Sigmoid colon (tissue), 7 donors: ENCODE results near the gene VPS13A. TPM values are rescaled to one million over a fixed set of nuclear protein-coding genes. Genes with fewer than 3 reads are reported as not detected.

Source experiments
- DNase-seq: peaks from one replicate; pipeline ENCODE4 v3.0.0-alpha.2; 2019
- H3K27ac ChIP-seq, 4 donors: fragments of 200-600 bp; sonication (generic); one replicate each; pipeline ENCODE4 v1.5.1; 2016 to 2019; ENCODE audit warnings: mild to moderate bottlenecking in 1 of 4
- H3K27me3 ChIP-seq, 3 donors: fragments of 200-600 bp; sonication (generic); one replicate each; pipeline ENCODE4 v1.5.1; 2019; ENCODE audit warnings: mild to moderate bottlenecking in 1 of 3
- H3K36me3 ChIP-seq, 4 donors: fragments of 200-600 bp; sonication (generic); one replicate each; pipeline ENCODE4 v1.5.1; 2016 to 2019
- H3K4me1 ChIP-seq, 4 donors: fragments of 200-600 bp; sonication (generic); one replicate each; pipeline ENCODE4 v1.5.1; 2017 to 2019
- H3K4me3 ChIP-seq, 4 donors: fragments of 200-600 bp; sonication (generic); one replicate each; pipeline ENCODE4 v1.5.1; 2017 to 2019; ENCODE audit warnings: mild to moderate bottlenecking in 2 of 4, moderate library complexity in 1 of 4
- H3K9me3 ChIP-seq, 4 donors: fragments of 200-600 bp in 3 of 4; sonication (generic) in 3 of 4; one replicate each; pipeline versions ENCODE4 v1.5.1 to v1.6.1; 2013 to 2019
- EP300 ChIP-seq, 4 donors: sonication (generic); formaldehyde crosslinking; IDR thresholded peaks; one replicate each; pipeline ENCODE4 v1.6.1; 2017; ENCODE audit warnings: antibody characterized with exemption in 4 of 4
- POLR2A ChIP-seq, 2 donors: fragments of 450-650 bp; IDR thresholded peaks; one replicate each; pipeline ENCODE4 v1.6.1; 2016; ENCODE audit warnings: antibody characterized with exemption in 2 of 2, mild to moderate bottlenecking in 2 of 2, moderate library complexity in 2 of 2
- POLR2AphosphoS5 ChIP-seq, 4 donors: sonication (generic); formaldehyde crosslinking; IDR thresholded peaks; one replicate each; pipeline ENCODE4 v1.6.1; 2017; ENCODE audit warnings: antibody characterized with exemption in 4 of 4
- WGBS, 2 donors: extraction: QIAGEN DNeasy Blood & Tissue Kit; methylation state at CpG; one replicate each; pipeline ENCODE4 v1.1.7; 2013; 5-methylcytosine and 5-hydroxymethylcytosine counted together
- intact Hi-C: fragments of 100-400 bp; cut with DNase I; formaldehyde crosslinking; loops from one replicate; pipeline ENCODE4 v1.15.1; 2023
- polyA plus RNA-seq, 3 donors: library from polyadenylated mRNA; stranded (reverse); fragments of 200-250 nt; gene quantifications; one replicate each; pipeline ENCODE4 v1.2.3, GENCODE V29; 2013
- total RNA-seq, 4 donors: library from RNA; depleted of rRNA; stranded (reverse); fragments of >200 nt; gene quantifications; one replicate each; pipeline ENCODE4 v1.1.0, GENCODE V29; 2016
- TF ChIP-seq, protein P1 (sequence below), 4 experiments: fragments of 450-650 bp in 3 of 4; fragments of 200-600 bp in 1 of 4; IDR thresholded peaks; one replicate each; pipeline ENCODE4 v1.5.1; 2016 to 2019; ENCODE audit warnings: antibody characterized with exemption in 4 of 4, mild to moderate bottlenecking in 3 of 4, moderate library complexity in 2 of 4
- donor health status: healthy with polysubstance abuse.
- donor health status: Bipolar disorder and iron deficiency.
- donor health status: healthy.

The VPS13A gene
- total and polyA plus RNA-seq, 7 donors = 3.2 to 71.5 (median 32.6) TPM

DNA sequence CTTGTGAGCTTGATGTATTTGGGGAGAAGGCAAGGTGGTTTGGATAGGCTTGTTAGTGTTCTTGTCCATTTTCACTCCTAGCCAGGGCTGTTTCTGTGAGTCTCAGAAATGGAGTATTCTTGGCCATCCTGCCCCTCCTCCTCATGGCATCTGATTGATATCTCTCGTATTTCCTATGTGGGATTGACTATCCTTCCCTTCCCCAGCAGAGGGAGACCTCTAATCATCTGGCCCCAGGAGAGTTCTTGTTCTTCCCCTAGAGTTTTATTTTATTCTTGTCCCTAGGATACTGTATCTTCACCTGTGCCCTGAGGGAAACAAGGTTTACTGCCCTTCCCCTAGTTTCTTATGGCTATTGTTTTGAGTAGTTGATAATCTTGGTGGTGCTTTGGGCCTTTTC, 114.4 kb downstream of the VPS13A start:
- 65 to 82% methylated on average over 1 of the region's 1 CpG for WGBS, 2 donors
- Histone ChIP-seq H3K9me3 (peaks cover 0 to 6% (median 0%) of the 10 kb centered on the region in 4 donors), H3K27ac (no peak overlapping the region), H3K4me3 (no peak overlapping the region), H3K36me3 (peaks cover 0 to 20% (median 0%) of the 10 kb centered on the region in 4 donors), H3K27me3 (no peaks in the 10 kb centered on the region), H3K4me1 (peaks cover 0 to 10% (median 0%) of the 10 kb centered on the region in 4 donors)
- TF ChIP-seq, protein P1, sequence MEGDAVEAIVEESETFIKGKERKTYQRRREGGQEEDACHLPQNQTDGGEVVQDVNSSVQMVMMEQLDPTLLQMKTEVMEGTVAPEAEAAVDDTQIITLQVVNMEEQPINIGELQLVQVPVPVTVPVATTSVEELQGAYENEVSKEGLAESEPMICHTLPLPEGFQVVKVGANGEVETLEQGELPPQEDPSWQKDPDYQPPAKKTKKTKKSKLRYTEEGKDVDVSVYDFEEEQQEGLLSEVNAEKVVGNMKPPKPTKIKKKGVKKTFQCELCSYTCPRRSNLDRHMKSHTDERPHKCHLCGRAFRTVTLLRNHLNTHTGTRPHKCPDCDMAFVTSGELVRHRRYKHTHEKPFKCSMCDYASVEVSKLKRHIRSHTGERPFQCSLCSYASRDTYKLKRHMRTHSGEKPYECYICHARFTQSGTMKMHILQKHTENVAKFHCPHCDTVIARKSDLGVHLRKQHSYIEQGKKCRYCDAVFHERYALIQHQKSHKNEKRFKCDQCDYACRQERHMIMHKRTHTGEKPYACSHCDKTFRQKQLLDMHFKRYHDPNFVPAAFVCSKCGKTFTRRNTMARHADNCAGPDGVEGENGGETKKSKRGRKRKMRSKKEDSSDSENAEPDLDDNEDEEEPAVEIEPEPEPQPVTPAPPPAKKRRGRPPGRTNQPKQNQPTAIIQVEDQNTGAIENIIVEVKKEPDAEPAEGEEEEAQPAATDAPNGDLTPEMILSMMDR (IDR thresholded peaks at IDR 0.05) = no peak
- TF ChIP-seq POLR2AphosphoS5 (IDR thresholded peaks at IDR 0.05) (no peak), EP300 (IDR thresholded peaks at IDR 0.05) (no peak), POLR2A (IDR thresholded peaks at IDR 0.05) (no peak)
- intact Hi-C loops = no loop called here
- DNase-seq = no peak

DNA sequence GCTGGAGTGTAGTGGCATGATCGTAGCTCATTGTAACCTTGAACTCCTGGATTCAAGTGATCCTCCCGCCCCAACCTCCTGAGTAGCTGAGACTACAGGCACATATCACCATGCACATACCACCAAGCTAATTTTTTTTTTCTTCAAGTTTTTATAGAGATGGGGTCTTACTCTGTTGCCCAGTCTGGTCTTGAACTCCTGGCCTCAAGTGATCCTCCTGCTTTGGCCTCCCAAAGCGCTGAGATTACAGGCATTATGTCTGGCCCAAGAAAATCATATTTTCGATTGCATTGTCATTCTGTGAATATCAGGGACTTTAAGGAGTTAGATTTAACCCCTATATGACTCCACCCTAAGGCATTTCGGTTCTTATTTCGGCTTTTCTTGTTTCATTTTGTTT, 116.6 kb downstream of the VPS13A start:
- Histone ChIP-seq H3K4me3 (no peak overlapping the region), H3K9me3 (no peaks in the 10 kb centered on the region), H3K36me3 (peaks cover 0 to 8% (median 0%) of the 10 kb centered on the region in 4 donors), H3K4me1 (peaks cover 0 to 10% (median 0%) of the 10 kb centered on the region in 4 donors), H3K27me3 (no peaks in the 10 kb centered on the region), H3K27ac (no peak overlapping the region)
- no peak for DNase-seq
- TF ChIP-seq POLR2AphosphoS5 (IDR thresholded peaks at IDR 0.05) (no peak), EP300 (IDR thresholded peaks at IDR 0.05) (no peak), POLR2A (IDR thresholded peaks at IDR 0.05) (no peak)
- TF ChIP-seq, protein P1 (IDR thresholded peaks at IDR 0.05) = no peak
- intact Hi-C loops = no loop called here
- WGBS, 2 donors = 96% methylated on average over 6 of the region's 6 CpGs

DNA sequence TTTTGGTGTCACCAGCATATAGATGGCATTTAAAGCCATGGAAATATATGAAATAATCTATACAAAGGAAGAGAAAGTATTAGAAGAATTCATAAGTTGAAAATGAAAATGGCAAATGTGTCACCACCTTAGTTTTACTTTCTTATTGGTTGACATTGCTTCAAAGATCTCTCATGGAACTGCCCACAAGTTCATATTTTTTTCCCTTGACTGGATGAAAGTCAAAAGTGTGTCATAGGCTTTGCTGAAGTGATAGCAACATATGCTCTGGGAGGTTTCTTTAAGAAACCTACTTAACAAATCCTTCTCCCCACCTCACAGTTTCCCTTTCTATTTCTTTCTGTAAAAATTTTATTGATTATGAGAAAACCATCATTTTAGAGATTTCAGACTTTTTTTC, 127.2 kb downstream of the VPS13A start:
- Histone ChIP-seq H3K9me3 (no peaks in the 10 kb centered on the region), H3K36me3 (peaks cover 0 to 15% (median under 1%) of the 10 kb centered on the region in 4 donors), H3K4me3 (no peak overlapping the region), H3K27me3 (no peaks in the 10 kb centered on the region), H3K4me1 (no peaks in the 10 kb centered on the region), H3K27ac (no peak overlapping the region)
- intact Hi-C loops = no loop called here
- TF ChIP-seq POLR2AphosphoS5 (IDR thresholded peaks at IDR 0.05) (no peak), EP300 (IDR thresholded peaks at IDR 0.05) (no peak), POLR2A (IDR thresholded peaks at IDR 0.05) (no peak)
- TF ChIP-seq, protein P1 (IDR thresholded peaks at IDR 0.05) = no peak
- DNase-seq = no peak

DNA sequence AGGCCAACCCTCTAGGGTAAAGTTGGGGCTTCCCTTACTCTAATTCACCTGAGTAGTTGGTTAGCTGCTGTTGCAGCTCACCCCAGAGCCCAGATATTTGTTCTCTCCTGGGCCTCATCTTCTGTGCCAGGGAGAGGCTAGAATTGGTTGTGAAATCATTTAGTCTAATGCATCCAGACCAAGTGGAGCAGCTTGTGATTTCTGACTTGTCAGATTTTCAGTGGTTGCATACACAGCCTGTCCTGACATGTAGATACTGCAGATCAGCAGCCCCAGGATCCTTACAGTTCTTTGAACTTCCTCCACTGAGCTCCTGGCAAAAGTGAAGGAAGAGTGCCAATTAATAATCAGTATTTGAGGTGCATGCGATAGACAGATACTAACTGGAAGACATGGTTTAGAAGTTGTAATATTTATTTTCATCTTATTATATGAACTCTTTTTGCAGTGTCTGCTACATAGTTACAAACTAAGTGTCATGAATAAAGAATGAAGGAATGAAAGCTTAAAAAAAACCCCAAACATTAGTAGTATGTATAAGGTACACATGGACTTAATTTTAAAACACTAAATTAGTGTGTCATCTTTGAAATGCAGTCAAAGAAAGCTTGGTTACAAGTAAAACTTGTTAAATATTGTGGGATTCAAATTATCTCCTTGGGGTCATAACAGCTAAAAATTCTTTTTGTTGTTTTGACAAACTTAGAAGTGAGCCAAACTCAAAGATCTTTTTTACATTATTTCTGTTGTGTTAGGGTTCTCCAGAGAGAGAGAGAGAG, 128.5 kb downstream of the VPS13A start:
- Histone ChIP-seq H3K9me3 (no peaks in the 10 kb centered on the region), H3K36me3 (peaks cover 0 to 14% (median 0%) of the 10 kb centered on the region in 4 donors), H3K27ac (no peak overlapping the region), H3K27me3 (no peaks in the 10 kb centered on the region), H3K4me1 (no peaks in the 10 kb centered on the region), H3K4me3 (no peak overlapping the region)
- intact Hi-C loops = no loop called here
- TF ChIP-seq, protein P1 (IDR thresholded peaks at IDR 0.05) = no peak
- TF ChIP-seq POLR2AphosphoS5 (IDR thresholded peaks at IDR 0.05) = no peak
- TF ChIP-seq POLR2A (IDR thresholded peaks at IDR 0.05) = no peak
- TF ChIP-seq EP300 (IDR thresholded peaks at IDR 0.05) = no peak
- no peak for DNase-seq
- 97 to 98% methylated on average over 1 of the region's 1 CpG for WGBS, 2 donors
